Liver (tissue), 3 donors: ENCODE results near the gene FBXL22.

ENCODE experiments used
- ATF3 ChIP-seq: IDR thresholded peaks from 2 replicates; pipeline ENCODE4 v1.6.1; 2016; ENCODE audit warnings: antibody characterized with exemption
- CTCF ChIP-seq: fragments of 150-350 bp; IDR thresholded peaks from 2 replicates; pipeline ENCODE4 v1.5.1; 2017; ENCODE audit warnings: improper control_type of control experiment, low read depth, low read length; ENCODE audit not compliant: missing input control
- EGR1 ChIP-seq, 2 donors: IDR thresholded peaks; 2 replicates each; pipeline ENCODE4 v1.6.1; 2016 to 2018; ENCODE audit warnings: antibody characterized with exemption in 2 of 2, low read depth in 2 of 2
- FOXA1 ChIP-seq: IDR thresholded peaks from 2 replicates; pipeline ENCODE4 v1.6.1; 2016; ENCODE audit warnings: antibody characterized with exemption
- GABPA ChIP-seq, 2 donors: IDR thresholded peaks in 1 of 2; conservative IDR thresholded peaks in 1 of 2; 2 replicates each; pipeline ENCODE4 v1.6.1; 2016; ENCODE audit warnings: antibody characterized with exemption in 2 of 2, mild to moderate bottlenecking in 1 of 2, moderate library complexity in 1 of 2
- JUND ChIP-seq, 2 donors: IDR thresholded peaks; 2 replicates each; pipeline ENCODE4 v1.6.1; 2016; ENCODE audit warnings: antibody characterized with exemption in 2 of 2
- MAX ChIP-seq: IDR thresholded peaks from 2 replicates; pipeline ENCODE4 v1.6.1; 2016; ENCODE audit warnings: antibody characterized with exemption
- NR2F2 ChIP-seq: IDR thresholded peaks from 2 replicates; pipeline ENCODE4 v1.6.1; 2016; ENCODE audit warnings: antibody characterized with exemption
- RAD21 ChIP-seq, 2 donors: IDR thresholded peaks; 2 replicates each; pipeline ENCODE4 v1.6.1; 2016; ENCODE audit warnings: antibody characterized with exemption in 2 of 2, mild to moderate bottlenecking in 2 of 2
- REST ChIP-seq: IDR thresholded peaks from 2 replicates; pipeline ENCODE4 v1.6.1; 2016; ENCODE audit warnings: antibody characterized with exemption, mild to moderate bottlenecking
- SP1 ChIP-seq: IDR thresholded peaks from 2 replicates; pipeline ENCODE4 v1.6.1; 2018; ENCODE audit warnings: antibody characterized with exemption, mild to moderate bottlenecking
- TAF1 ChIP-seq: conservative IDR thresholded peaks from 2 replicates; pipeline ENCODE4 v1.6.1; 2016; ENCODE audit warnings: antibody characterized with exemption, mild to moderate bottlenecking
- YY1 ChIP-seq: IDR thresholded peaks from 2 replicates; pipeline ENCODE4 v1.6.1; 2016; ENCODE audit warnings: antibody characterized with exemption, mild to moderate bottlenecking
- ZBTB33 ChIP-seq: IDR thresholded peaks from 2 replicates; pipeline ENCODE4 v1.6.1; 2016; ENCODE audit warnings: antibody characterized with exemption
- donor health status: healthy.
- donor health status: healthy.

- TF ChIP-seq CTCF = no peak
- no peak for TF ChIP-seq SP1
- TF ChIP-seq REST = no peak
- no peak for TF ChIP-seq TAF1
- TF ChIP-seq MAX = no peak
- no peak for TF ChIP-seq JUND (IDR thresholded peaks at IDR 0.05)
- TF ChIP-seq RAD21 (IDR thresholded peaks at IDR 0.05) = no peak
- TF ChIP-seq YY1 = no peak
- no peak for TF ChIP-seq EGR1 (IDR thresholded peaks at IDR 0.05; ENCODE audit: low read depth in 2 of 2)
- TF ChIP-seq GABPA (IDR thresholded peaks at IDR 0.05 in 1 of 2, conservative IDR thresholded peaks at IDR 0.05 in 1 of 2) = no peak
- no peak for TF ChIP-seq FOXA1
- no peak for TF ChIP-seq ATF3
- TF ChIP-seq ZBTB33 = no peak
- no peak for TF ChIP-seq NR2F2
These were observed 1.6 kb downstream of the FBXL22 start for GRCh38 chr15:63598473-63599400.
